NCI-H345 treated with DMSO at 0.1 percent for 48 hours (cell line): ENCODE results near the gene KCNC1.
A peak's percentile ranks its signal among the peaks of the same experiment; 100 is the strongest.

Experiments used
- DNase-seq: peaks from one replicate; lab custom pipeline; 2025; ENCODE audit not compliant: unreplicated experiment; lab: John Stamatoyannopoulos, UW

The KCNC1 gene

DNA sequence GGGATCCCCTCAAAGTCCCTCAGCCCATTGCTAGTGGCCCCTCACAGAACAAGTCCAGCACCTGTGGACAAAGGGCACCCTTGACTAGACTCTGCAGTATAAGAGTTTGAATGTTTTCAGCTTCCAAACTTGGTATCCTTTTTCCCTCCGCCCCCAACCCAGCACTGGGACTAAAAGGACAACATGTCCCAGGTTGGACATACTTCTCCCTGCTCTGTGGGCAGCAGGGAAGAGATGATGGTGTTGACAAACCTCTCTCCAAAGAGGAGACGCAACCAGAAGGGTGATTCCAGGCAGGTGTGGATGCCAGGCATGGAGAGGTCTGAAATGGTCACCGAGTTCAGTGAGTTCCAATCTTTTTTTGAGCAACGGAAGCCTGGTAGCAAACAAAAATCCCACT lies 19.7 kb upstream of the KCNC1 start:
- no peak for DNase-seq

DNA sequence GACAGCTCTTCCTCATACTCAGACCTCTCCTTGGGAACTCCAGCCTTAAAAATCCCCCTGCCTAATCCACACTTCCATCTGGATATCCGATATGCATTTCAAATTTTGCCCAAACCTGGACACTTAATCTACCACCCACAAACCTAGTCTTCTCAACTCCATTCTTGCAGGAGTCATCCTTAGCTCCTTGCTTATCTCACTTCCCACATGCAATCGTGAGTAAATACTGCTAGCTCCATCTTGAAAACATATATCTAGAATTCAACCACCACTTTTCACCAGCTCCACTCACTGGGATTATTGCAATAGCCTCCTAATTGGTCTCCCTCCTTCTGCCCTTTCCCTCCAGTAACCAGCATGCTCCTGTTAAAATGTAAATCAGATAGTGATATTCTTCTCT lies 17.8 kb upstream of the KCNC1 start:
- no peak for DNase-seq

DNA sequence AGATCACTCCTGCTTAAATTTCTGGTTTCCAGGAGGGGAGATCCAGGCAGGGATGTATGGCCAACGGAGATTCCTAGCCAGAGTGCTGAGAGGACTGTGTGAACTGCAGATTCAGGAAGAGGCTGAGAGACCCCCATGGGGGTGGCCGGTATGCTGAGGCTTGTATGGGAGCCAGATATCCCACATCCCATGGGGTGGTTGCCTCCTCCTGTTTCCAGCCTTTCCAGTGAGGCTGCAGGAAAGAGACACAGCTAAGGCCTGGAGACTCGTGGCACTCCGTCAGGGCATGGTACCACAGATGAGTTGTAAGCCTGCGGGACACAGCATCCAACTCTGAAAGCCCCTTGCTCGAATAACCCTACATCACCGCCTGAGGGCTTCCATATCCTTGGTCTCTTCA lies 16.6 kb upstream of the KCNC1 start:
- DNase-seq: no peak

DNA sequence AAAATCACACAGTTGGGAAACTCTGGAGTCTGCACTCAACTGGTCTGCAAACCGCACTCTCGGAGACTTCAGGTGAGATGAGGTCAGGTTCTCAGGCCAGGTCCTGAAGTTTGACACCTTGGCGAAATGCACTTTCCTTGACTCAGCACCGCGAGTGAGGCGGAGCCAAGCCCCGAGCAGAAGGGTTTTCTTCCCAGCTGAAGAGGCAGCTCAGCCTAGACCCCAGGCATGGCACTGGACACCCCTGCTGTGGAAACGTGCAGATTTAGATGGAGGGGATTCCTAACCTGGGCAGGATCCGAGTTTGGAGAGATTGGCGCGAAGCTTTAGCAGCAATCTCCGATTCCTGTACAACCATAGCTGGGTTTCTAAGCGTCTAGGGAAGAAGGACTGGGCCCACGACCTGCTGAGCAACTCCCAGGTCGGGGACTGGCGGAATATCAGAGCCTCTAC lies 16.0 kb upstream of the KCNC1 start:
- DNase-seq: no peak

DNA sequence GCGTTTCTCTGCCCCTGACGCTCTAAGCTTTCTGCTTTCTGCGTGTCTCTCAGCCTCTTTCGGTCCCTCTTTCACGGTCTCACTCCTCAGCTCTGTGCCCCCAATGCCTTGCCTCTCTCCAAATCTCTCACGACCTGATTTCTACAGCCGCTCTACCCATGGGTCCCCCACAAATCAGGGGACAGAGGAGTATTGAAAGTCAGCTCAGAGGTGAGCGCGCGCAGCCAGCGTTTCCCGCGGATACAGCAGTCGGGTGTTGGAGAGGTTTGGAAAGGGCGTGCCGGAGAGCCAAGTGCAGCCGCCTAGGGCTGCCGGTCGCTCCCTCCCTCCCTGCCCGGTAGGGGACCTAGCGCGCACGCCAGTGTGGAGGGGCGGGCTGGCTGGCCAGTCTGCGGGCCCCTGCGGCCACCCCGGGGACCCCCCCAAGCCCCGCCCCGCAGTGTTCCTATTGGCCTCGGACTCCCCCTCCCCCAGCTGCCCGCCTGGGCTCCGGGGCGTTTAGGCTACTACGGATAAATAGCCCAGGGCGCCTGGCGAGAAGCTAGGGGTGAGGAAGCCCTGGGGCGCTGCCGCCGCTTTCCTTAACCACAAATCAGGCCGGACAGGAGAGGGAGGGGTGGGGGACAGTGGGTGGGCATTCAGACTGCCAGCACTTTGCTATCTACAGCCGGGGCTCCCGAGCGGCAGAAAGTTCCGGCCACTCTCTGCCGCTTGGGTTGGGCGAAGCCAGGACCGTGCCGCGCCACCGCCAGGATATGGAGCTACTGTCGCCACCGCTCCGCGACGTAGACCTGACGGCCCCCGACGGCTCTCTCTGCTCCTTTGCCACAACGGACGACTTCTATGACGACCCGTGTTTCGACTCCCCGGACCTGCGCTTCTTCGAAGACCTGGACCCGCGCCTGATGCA lies 15.3 kb upstream of the KCNC1 start, which contains the start of gene MYOD1:
Gene MYOD1, plus strand, starts transcription at position 544 of the 910 bp plus-strand sequence. Its CDS starts 212 bp downstream, at position 756.
- DNase-seq: no peak

DNA sequence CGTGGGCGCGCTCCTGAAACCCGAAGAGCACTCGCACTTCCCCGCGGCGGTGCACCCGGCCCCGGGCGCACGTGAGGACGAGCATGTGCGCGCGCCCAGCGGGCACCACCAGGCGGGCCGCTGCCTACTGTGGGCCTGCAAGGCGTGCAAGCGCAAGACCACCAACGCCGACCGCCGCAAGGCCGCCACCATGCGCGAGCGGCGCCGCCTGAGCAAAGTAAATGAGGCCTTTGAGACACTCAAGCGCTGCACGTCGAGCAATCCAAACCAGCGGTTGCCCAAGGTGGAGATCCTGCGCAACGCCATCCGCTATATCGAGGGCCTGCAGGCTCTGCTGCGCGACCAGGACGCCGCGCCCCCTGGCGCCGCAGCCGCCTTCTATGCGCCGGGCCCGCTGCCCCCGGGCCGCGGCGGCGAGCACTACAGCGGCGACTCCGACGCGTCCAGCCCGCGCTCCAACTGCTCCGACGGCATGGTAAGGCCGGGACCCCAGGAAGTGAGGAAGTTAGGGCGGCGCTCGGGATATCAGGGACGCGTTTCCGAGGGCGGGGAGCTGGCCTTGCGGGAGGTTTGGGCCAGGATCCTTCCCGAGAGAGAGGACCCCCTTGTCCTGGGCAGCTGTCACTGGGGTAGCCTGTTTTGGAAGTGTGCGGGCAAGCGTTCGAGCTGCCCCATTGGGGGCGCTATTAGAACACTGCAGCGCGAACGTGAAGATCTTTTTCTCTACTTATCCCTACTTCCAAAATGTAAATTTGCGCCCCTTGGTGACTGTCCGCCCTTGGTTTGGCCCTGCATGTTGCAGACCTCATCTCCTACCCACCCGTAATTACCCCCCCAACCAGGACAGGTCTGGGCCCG lies 14.4 kb upstream of the KCNC1 start:
- no peak for DNase-seq

DNA sequence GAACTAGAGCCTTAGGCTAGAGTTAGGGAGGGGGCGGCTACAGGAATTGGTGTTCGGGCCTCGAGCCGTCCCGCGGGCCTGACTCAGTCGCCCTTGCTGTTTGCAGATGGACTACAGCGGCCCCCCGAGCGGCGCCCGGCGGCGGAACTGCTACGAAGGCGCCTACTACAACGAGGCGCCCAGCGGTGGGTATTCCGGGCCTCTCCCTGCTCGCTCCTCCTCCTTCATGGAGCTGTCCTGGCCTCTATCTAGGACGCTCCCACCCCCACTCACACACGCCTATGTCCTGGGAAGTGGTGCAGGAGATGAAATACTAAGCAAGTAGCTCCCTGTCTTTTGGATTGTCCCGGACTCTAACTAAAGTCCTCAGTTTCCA lies 13.8 kb upstream of the KCNC1 start:
- no peak for DNase-seq

DNA sequence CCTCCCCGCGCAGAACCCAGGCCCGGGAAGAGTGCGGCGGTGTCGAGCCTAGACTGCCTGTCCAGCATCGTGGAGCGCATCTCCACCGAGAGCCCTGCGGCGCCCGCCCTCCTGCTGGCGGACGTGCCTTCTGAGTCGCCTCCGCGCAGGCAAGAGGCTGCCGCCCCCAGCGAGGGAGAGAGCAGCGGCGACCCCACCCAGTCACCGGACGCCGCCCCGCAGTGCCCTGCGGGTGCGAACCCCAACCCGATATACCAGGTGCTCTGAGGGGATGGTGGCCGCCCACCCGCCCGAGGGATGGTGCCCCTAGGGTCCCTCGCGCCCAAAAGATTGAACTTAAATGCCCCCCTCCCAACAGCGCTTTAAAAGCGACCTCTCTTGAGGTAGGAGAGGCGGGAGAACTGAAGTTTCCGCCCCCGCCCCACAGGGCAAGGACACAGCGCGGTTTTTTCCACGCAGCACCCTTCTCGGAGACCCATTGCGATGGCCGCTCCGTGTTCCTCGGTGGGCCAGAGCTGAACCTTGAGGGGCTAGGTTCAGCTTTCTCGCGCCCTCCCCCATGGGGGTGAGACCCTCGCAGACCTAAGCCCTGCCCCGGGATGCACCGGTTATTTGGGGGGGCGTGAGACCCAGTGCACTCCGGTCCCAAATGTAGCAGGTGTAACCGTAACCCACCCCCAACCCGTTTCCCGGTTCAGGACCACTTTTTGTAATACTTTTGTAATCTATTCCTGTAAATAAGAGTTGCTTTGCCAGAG lies 13.2 kb upstream of the KCNC1 start:
- no peak for DNase-seq

DNA sequence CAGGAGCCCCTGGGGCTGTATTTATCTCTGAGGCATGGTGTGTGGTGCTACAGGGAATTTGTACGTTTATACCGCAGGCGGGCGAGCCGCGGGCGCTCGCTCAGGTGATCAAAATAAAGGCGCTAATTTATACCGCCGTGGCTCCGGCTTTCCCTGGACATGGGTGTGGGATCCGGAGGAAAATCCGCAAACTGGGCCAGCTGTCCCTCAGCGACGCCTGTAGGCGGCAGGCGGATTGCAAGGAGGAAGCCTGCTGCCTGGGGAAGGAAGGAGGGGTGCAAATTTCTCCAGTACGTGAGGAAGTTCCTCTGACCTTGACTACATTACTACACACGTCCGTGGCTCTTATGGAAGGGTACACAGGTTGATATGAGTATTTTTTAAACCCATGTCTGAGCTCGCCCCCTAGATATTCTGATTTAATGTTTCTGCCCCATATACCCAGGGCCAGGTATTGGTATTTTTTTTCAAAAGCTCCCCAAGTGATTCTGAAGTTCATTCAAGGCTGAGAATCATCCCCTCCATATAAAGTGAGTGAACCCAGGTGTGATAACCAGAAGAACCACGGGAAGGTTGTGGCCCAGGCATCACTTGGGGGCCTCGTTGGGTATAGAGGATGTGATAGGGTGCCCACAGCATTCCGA lies 12.5 kb upstream of the KCNC1 start:
- DNase-seq: no peak

DNA sequence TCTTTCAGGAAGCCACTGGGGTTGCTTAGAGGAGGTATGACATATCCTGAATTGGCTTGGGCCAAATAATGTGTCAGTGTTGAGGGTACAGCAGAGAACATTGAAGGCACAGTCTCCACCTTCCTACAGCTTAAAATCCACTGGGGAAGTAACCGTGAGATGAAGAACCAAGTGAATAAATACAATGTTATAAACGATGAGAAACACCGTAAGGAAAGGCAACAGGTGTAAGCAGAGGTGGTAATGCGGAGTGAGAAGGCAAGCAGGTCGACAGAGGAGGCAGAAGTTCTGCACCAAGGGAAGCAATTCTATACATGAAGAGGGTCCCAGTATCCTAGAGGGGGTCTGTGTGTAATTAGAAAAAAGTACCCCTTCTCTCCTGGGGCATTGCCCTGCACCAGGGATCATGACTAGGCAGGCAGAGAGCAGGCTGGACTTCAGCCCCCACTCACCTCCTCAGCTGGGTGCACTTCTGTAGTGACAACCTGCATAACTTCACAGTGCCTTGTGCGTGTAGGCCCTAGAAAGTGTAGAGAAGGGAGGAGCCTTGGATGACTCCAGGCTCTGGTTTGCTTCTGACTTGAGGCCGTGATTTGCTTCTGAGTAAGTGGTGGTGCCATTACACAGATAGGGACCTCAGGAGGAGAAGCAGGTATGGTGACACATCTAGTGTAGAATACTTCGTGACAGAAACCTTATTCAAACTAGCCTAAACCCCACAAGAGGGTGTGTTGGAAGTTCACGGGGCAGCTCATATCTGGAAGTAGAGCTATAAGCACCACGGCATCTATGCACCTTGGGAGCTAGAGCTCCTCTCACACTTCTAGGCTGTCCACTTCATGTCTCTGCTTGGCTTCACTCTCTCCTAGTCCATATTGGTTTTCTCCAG lies 10.3 kb upstream of the KCNC1 start:
- DNase-seq: no peak

DNA sequence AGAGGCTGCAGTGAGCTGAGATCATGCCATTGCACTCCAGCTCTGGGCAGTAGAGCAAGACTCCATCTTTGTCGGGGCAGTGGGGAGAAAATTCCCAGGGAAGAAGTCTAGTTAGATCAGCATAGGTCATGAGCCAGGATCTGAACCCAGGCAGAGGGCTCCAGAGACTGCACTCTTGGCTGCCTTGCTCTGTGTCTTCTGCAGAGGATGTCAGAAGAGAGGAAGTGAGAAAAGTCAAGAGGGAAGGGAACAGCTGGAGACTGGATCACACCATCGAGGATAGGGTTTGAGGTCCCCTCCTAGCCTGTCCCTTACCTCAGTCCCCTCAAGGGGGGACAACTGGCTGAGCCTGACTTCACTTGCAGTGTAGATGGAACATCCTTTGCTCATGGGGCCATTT lies 9.4 kb upstream of the KCNC1 start:
- DNase-seq: no peak

DNA sequence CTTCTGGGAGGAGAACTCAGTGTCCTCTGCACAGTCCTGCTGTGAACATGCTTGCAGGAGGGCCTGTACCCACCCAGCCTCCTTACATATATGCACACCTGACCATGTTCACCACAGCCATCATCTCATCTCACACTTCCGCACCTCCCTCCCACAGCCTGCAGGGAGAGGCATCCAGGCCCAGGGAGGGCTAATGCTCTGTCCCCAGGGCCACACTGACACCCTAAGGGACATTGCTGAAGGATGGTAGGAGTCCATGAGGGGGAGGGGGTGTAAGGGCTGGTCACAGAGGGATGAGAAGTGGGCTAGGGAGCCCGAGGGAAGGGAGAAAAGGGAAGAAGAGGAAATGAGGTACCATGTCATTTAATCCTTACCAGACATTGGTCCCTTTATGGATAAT lies 4.4 kb upstream of the KCNC1 start:
- DNase-seq: no peak

DNA sequence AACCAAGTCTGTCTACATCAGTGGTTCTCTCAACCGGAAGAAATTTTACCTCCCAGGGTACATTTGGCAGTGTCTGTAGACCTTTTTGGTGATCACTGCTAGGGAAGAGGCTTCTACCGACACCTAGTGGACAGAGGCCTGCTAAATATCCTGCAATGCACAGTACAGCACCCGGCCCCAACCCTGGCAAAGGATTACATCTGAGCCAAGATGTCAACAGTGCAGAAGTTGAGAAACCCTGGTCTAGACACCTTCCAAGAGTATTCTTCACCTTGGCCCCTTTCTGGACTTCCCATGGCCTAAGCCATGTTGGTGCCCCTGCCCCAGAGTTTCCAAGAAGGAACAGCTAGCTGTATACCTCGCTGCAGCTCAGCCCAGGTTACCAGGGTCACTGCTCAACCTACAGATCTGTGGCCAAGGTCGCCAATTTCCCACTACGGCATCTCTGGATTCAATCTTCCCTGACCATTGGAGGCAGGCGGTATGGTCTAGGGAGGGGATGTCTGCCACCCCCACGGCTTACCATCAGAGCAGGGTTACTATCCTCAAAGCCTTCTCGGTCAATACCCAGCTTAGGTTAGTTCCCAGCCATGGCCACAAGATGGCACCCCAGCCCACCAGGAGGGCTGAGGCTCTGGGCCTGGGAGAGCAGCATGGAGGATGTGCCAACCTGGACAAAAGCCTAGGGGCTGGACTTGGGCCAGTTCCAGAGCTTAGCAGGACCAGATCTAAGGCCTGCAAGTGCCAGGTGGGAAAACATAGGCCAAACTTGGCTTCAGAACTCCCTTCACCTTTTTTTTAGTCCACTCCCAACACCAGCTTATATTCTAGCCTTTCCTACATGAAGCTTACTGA lies 3.7 kb upstream of the KCNC1 start:
- DNase-seq: peak; percentile 84

DNA sequence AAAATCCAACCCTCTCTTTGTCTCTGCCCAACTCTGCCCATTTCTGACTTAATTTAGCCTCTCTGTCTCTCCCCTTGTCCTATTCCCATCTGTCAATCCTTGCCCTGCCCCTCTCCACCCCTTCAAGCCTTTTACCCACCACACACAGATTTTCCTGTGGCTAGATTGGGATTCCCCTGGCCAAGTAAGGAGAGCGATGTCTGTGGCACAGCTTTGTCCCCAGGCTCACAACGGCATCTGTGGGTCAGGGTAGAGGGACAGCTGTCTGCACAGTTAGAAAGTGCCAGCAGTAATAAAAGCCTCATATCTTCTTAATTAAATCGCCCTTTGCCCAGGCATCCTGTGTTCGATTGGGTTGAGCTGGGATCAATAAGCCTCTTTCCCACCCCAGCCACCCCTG lies 1.3 kb upstream of the KCNC1 start:
- no peak for DNase-seq

DNA sequence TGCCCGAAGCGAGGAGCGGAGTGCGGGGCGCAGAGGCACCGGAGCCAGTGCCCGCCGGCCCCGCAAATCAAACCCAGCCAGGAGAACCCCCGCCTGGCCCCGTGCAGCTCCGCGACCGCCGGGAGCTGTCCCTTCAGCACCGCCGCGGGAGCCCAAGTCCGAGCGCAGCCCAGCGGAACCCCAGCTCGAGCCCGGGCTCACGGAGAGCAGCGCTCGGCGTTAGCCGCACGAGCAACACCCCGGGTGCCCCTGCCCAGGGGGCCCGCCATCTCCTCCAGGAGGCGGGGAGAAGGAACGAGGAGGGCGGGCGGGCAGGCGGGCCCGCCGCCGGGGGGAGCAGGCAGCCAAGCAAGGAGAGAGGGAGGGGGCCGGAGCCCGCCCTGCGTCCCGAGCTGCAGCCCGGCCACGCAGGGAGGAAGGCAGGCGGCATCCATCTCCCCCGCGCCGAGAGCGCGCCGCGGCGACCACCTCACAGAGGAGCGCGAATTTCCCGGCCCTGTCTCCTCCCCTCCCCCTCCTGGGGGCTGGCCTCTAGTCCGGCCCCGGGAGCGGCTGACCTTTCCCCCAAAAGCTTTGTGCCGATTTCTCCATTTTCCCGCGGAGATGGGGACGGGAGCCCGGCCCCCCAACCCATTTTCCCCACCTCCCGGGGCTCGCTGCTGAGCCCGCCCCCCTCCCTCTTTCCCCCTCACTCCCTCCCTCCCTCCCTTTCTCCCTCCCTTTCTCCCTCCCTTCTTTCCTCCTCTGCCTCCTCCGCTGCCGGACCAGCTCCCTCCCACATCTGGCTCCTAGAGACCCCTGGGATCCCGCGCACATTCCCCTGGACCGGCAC lies 621 bp downstream of the KCNC1 start:
- no peak for DNase-seq

DNA sequence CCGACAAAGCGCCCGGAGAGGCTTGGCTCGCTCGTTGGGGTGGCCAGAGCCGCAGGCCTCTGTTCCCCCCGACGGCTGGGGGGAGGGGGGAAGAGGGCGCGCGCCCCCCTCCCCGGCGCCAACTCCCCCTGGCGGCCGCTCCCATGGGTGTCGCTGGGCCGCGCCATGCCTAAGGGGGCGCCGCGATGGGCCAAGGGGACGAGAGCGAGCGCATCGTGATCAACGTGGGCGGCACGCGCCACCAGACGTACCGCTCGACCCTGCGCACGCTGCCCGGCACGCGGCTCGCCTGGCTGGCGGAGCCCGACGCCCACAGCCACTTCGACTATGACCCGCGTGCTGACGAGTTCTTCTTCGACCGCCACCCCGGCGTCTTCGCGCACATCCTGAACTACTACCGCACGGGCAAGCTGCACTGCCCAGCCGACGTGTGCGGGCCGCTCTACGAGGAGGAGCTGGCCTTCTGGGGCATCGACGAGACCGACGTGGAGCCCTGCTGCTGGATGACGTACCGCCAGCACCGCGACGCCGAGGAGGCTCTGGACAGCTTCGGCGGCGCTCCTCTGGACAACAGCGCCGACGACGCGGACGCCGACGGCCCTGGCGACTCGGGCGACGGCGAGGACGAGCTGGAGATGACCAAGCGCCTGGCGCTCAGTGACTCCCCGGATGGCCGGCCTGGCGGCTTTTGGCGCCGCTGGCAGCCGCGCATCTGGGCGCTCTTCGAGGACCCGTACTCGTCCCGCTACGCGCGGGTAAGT lies 1.4 kb downstream of the KCNC1 start:
- DNase-seq: no peak

DNA sequence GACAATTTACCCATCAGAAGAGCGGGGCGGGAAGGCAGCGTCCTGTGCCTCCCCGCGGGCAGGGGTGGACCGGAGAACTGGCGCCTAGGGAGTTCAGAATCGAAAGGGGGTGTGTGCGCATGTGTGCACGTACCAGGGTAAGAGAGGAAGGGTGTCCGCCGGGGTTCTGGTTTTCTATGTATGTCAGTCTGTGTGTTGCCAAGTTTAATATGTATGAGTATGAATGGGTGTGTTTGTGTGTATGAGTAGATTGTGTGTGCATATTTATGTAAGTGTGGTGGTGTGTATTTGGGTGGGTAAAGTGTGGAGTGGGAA lies 2.0 kb downstream of the KCNC1 start:
- DNase-seq: no peak
